Fibroblast of the aortic adventitia (primary cell): ENCODE measurements around the gene FAP. TPM values are rescaled to one million over a fixed set of nuclear protein-coding genes. Genes with fewer than 3 reads are reported as not detected.
A peak's percentile ranks its signal among the peaks of the same experiment; 100 is the strongest.

Experiments
- DNase-seq: peaks from one replicate; pipeline ENCODE4 v3.0.0-alpha.2; 2010; ENCODE audit warnings: low read depth
- H3K4me3 ChIP-seq: 2 replicates; pipeline ENCODE4 v1.5.1; 2011; ENCODE audit warnings: low read depth, mild to moderate bottlenecking, control low read depth, low read length, moderate library complexity
- CTCF ChIP-seq: IDR thresholded peaks from 2 replicates; pipeline ENCODE4 v1.5.1; 2011; ENCODE audit warnings: mild to moderate bottlenecking, low read length, control low read depth, inconsistent platforms; ENCODE audit not compliant: insufficient read depth
- total RNA-seq: library from RNA; depleted of rRNA; stranded (reverse); fragments of >200 nt; gene quantifications from 2 replicates; pipeline ENCODE4 v1.2.3, GENCODE V29; 2012; ENCODE audit warnings: low replicate concordance

The FAP gene
- total RNA-seq, 1 donor: 228 TPM

- no peak for TF ChIP-seq CTCF
- DNase-seq: no peak
- H3K4me3 ChIP-seq: no peak overlapping the region
Observed at GRCh38 chr2:162166174-162166573, 77.1 kb downstream of the FAP start.

GRCh38 chr2:162164802-162165201 is 78.4 kb downstream of the FAP start:
- DNase-seq: peak; percentile 38
- no peak for TF ChIP-seq CTCF
- H3K4me3 ChIP-seq: no peak overlapping the region

- TF ChIP-seq CTCF: no peak
- DNase-seq: no peak
- H3K4me3 ChIP-seq: no peak overlapping the region
Observed at GRCh38 chr2:162159446-162159845, 83.8 kb downstream of the FAP start.

GRCh38 chr2:162156149-162156548 is 87.1 kb downstream of the FAP start:
- no peak for TF ChIP-seq CTCF
- H3K4me3 ChIP-seq: no peak overlapping the region
- no peak for DNase-seq

GRCh38 chr2:162155093-162155492 is 88.2 kb downstream of the FAP start:
- no peak for DNase-seq
- TF ChIP-seq CTCF: no peak
- no peak overlapping the region for H3K4me3 ChIP-seq

- H3K4me3 ChIP-seq: no peak overlapping the region
- DNase-seq: peak; percentile 39
- peak; percentile 46 for TF ChIP-seq CTCF
Observed at GRCh38 chr2:162153608-162154224, 89.5 kb downstream of the FAP start.

- no peak for DNase-seq
- no peak for TF ChIP-seq CTCF
- H3K4me3 ChIP-seq: no peak within 1 kb of the TSS
Observed at GRCh38 chr2:162152147-162152546, 91.1 kb downstream of the FAP start, which contains the start of gene GCG. TSS of gene GCG (minus strand) at chr2:162152247. CDS start at chr2:162149178, 3,069 bp downstream.
